T-helper 22 cell (primary cell): Measurements from ENCODE around the gene RBBP8.
"Not testable (repeated sequence)": the region's sequence is repeated elsewhere in the genome, so short reads cannot be mapped to it uniquely, and the experiment has no call there.

Source experiments
- DNase-seq: peaks from one replicate; pipeline ENCODE4 v3.0.0-alpha.2; 2020; ENCODE audit warnings: low read depth

Gene RBBP8

GRCh38 chr18:22943847-22944246 lies 10.7 kb downstream of the RBBP8 start:
- DNase-seq = no peak

GRCh38 chr18:22946217-22946616 lies 13.1 kb downstream of the RBBP8 start:
- no peak for DNase-seq

- no peak for DNase-seq
Observed at GRCh38 chr18:22946846-22947245, 13.7 kb downstream of the RBBP8 start.

GRCh38 chr18:22951823-22952222 lies 18.7 kb downstream of the RBBP8 start:
- no peak for DNase-seq

GRCh38 chr18:22952525-22952924 lies 19.4 kb downstream of the RBBP8 start:
- DNase-seq = no peak

- not testable (repeated sequence) for DNase-seq
Observed at GRCh38 chr18:22953982-22954381, 20.9 kb downstream of the RBBP8 start.

GRCh38 chr18:22956226-22956625 lies 23.1 kb downstream of the RBBP8 start:
- DNase-seq = no peak

- DNase-seq = no peak
Observed at GRCh38 chr18:22961156-22961555, 28.0 kb downstream of the RBBP8 start.

- no peak for DNase-seq
Observed at GRCh38 chr18:22962004-22962403, 28.9 kb downstream of the RBBP8 start.

GRCh38 chr18:22964116-22964515 lies 31.0 kb downstream of the RBBP8 start:
- no peak for DNase-seq

GRCh38 chr18:22964722-22965121 lies 31.6 kb downstream of the RBBP8 start:
- no peak for DNase-seq

- no peak for DNase-seq
Observed at GRCh38 chr18:22971038-22971437, 37.9 kb downstream of the RBBP8 start.

GRCh38 chr18:22974001-22974400 lies 40.9 kb downstream of the RBBP8 start:
- DNase-seq = no peak

GRCh38 chr18:22974707-22975106 lies 41.6 kb downstream of the RBBP8 start:
- no peak for DNase-seq

GRCh38 chr18:22975508-22975907 lies 42.4 kb downstream of the RBBP8 start:
- DNase-seq = no peak

GRCh38 chr18:22977847-22978701 lies 44.9 kb downstream of the RBBP8 start:
- no peak for DNase-seq

GRCh38 chr18:22980394-22980793 lies 47.3 kb downstream of the RBBP8 start:
- no peak for DNase-seq

- no peak for DNase-seq
Observed at GRCh38 chr18:22981274-22982133, 48.4 kb downstream of the RBBP8 start.

- DNase-seq = no peak
Observed at GRCh38 chr18:22983175-22983574, 50.0 kb downstream of the RBBP8 start.

GRCh38 chr18:22985250-22985649 lies 52.1 kb downstream of the RBBP8 start:
- DNase-seq = no peak

- no peak for DNase-seq
Observed at GRCh38 chr18:22987547-22988189, 54.5 kb downstream of the RBBP8 start.

GRCh38 chr18:22988208-22988607 lies 55.1 kb downstream of the RBBP8 start:
- DNase-seq = no peak

- no peak for DNase-seq
Observed at GRCh38 chr18:22998344-22998743, 65.2 kb downstream of the RBBP8 start.
